ENCODE data around the gene PEX3. TPM values are rescaled to one million over a fixed set of nuclear protein-coding genes. Genes with fewer than 3 reads are reported as not detected.

Gene PEX3
- total RNA-seq, 1 experiment from 2014 or later, result 23.8 TPM

- POLR2A ChIA-PET (ENCODE audit: unreplicated experiment), result no interaction called here
- Histone ChIP-seq H3K4me3 (ENCODE audit: low read length) (no peak overlapping the region), H3F3A (ENCODE audit: low read length, unreplicated experiment) (no peaks in the 10 kb centered on the region), H4K20me1 (ENCODE audit: low read length) (no peaks in the 10 kb centered on the region), H3K27ac (ENCODE audit: low read length) (no peak overlapping the region), H3K36me3 (ENCODE audit: low read depth, low read length) (peaks cover 5% of the 10 kb centered on the region; the same call in 1 of the 2 replicates), H3K79me2 (ENCODE audit: low read length) (no peaks in the 10 kb centered on the region), H3K9me3 (ENCODE audit: low read length) (no peaks in the 10 kb centered on the region), H3K27me3 (ENCODE audit: low read length) (no peaks in the 10 kb centered on the region), H3K4me1 (ENCODE audit: insufficient read depth, low read length) (no peaks in the 10 kb centered on the region), H3K9ac (ENCODE audit: low read length) (no peak overlapping the region), H3K9me2 (replicated peaks; ENCODE audit: low read length) (no peaks in the 10 kb centered on the region), H3K4me2 (ENCODE audit: low read length) (no peak overlapping the region), H2AFZ (ENCODE audit: low read length) (no peak overlapping the region)
- intact Hi-C loops (cut with micrococcal nuclease), result no loop called here
- no TSS peak for BruUV-seq (replicated peaks)
- CTCF ChIA-PET, result interaction anchor here (0.6 kb wide), 2 partner anchors 523 to 1144 kb away, joined by 3 read pairs; no protein-coding TSS in a partner anchor
- no peak for DNase-seq
- no peak for ATAC-seq
- TF ChIP-seq EZH2phosphoT487 (IDR thresholded peaks at IDR 0.05; ENCODE audit: borderline replicate concordance, low read length) (no peak), CTCF (conservative IDR thresholded peaks at IDR 0.05; ENCODE audit: low read depth, low read length) (no peak)
Measured at GRCh38 chr6:143490775-143491174, 40.2 kb downstream of the PEX3 start.

GRCh38 chr6:143496974-143497373 is 46.4 kb downstream of the PEX3 start:
- POLR2A ChIA-PET (ENCODE audit: unreplicated experiment), result no interaction called here

GRCh38 chr6:143498428-143498827 is 47.8 kb downstream of the PEX3 start:
- Histone ChIP-seq H3K9me2 (replicated peaks; ENCODE audit: low read length) (no peaks in the 10 kb centered on the region), H2AFZ (ENCODE audit: low read length) (no peak overlapping the region), H3K4me2 (ENCODE audit: low read length) (no peak overlapping the region), H3K79me2 (ENCODE audit: low read length) (no peaks in the 10 kb centered on the region), H3K4me1 (ENCODE audit: insufficient read depth, low read length) (no peaks in the 10 kb centered on the region), H3K4me3 (ENCODE audit: low read length) (no peak overlapping the region), H3F3A (ENCODE audit: low read length, unreplicated experiment) (no peaks in the 10 kb centered on the region), H3K9ac (ENCODE audit: low read length) (no peak overlapping the region), H3K36me3 (ENCODE audit: low read depth, low read length) (peaks cover 19% of the 10 kb centered on the region; the same call in 1 of the 2 replicates), H3K27me3 (ENCODE audit: low read length) (no peaks in the 10 kb centered on the region), H3K27ac (ENCODE audit: low read length) (no peak overlapping the region), H3K9me3 (ENCODE audit: low read length) (no peaks in the 10 kb centered on the region), H4K20me1 (ENCODE audit: low read length) (no peaks in the 10 kb centered on the region)
- POLR2A ChIA-PET (ENCODE audit: unreplicated experiment), result no interaction called here
- BruUV-seq (replicated peaks), result no TSS peak
- ATAC-seq (no peak), DNase-seq (no peak)
- TF ChIP-seq CTCF (conservative IDR thresholded peaks at IDR 0.05; ENCODE audit: low read depth, low read length) (no peak), EZH2 (IDR thresholded peaks at IDR 0.05; ENCODE audit: low read length, unreplicated experiment) (no peak), EZH2phosphoT487 (IDR thresholded peaks at IDR 0.05; ENCODE audit: borderline replicate concordance, low read length) (no peak)
- CTCF ChIA-PET, result no interaction called here
- intact Hi-C loops (cut with micrococcal nuclease), result no loop called here

More at GRCh38 chr6:143496974-143497373, 46.4 kb downstream of the PEX3 start:
- no peaks in the 10 kb centered on the region for H3K4me1 ChIP-seq (ENCODE audit: insufficient read depth, low read length)
- no peaks in the 10 kb centered on the region for H3K79me2 ChIP-seq (ENCODE audit: low read length)
- H4K20me1 ChIP-seq (ENCODE audit: low read length), result no peaks in the 10 kb centered on the region
- no peak overlapping the region for H3K27ac ChIP-seq (ENCODE audit: low read length)
- no peaks in the 10 kb centered on the region for H3F3A ChIP-seq (ENCODE audit: low read length, unreplicated experiment)
- CTCF ChIA-PET, result no interaction called here
- no peaks in the 10 kb centered on the region for H3K9me2 ChIP-seq (replicated peaks; ENCODE audit: low read length)
- no peaks in the 10 kb centered on the region for H3K27me3 ChIP-seq (ENCODE audit: low read length)
- H3K4me2 ChIP-seq (ENCODE audit: low read length), result no peak overlapping the region
- DNase-seq, result no peak
- ATAC-seq, result no peak
- H2AFZ ChIP-seq (ENCODE audit: low read length), result no peak overlapping the region
- intact Hi-C loops (cut with micrococcal nuclease), result no loop called here
- no TSS peak for BruUV-seq (replicated peaks)
- no peak overlapping the region for H3K9ac ChIP-seq (ENCODE audit: low read length)
- no peaks in the 10 kb centered on the region for H3K9me3 ChIP-seq (ENCODE audit: low read length)
- H3K4me3 ChIP-seq (ENCODE audit: low read length), result no peak overlapping the region
- TF ChIP-seq EZH2phosphoT487 (IDR thresholded peaks at IDR 0.05; ENCODE audit: borderline replicate concordance, low read length) (no peak), EZH2 (IDR thresholded peaks at IDR 0.05; ENCODE audit: low read length, unreplicated experiment) (no peak), CTCF (conservative IDR thresholded peaks at IDR 0.05; ENCODE audit: low read depth, low read length) (no peak)
- H3K36me3 ChIP-seq (ENCODE audit: low read depth, low read length), result peaks cover 19% of the 10 kb centered on the region; the same call in 1 of the 2 replicates
